ENCODE results near the gene GIT1.

GRCh38 chr17:29607557-29608195 lies 18.2 kb upstream of the GIT1 start:
- TF ChIP-seq CTCF (IDR thresholded peaks at IDR 0.05) = no peak
- TF ChIP-seq POLR2A (IDR thresholded peaks at IDR 0.05) = no peak
